Stimulated activated CD8-positive, alpha-beta memory T cell treated with anti-CD3 and anti-CD28 coated beads, Interleukin-15, amount 100 ng/mL, for 4 hours (primary cell): ENCODE data around the gene RANGRF.

ENCODE experiments used
- DNase-seq, 2 donors: peaks; one replicate each; pipeline ENCODE4 v3.0.0-alpha.2; 2020; ENCODE audit warnings: low read depth in 2 of 2

The RANGRF gene

DNA sequence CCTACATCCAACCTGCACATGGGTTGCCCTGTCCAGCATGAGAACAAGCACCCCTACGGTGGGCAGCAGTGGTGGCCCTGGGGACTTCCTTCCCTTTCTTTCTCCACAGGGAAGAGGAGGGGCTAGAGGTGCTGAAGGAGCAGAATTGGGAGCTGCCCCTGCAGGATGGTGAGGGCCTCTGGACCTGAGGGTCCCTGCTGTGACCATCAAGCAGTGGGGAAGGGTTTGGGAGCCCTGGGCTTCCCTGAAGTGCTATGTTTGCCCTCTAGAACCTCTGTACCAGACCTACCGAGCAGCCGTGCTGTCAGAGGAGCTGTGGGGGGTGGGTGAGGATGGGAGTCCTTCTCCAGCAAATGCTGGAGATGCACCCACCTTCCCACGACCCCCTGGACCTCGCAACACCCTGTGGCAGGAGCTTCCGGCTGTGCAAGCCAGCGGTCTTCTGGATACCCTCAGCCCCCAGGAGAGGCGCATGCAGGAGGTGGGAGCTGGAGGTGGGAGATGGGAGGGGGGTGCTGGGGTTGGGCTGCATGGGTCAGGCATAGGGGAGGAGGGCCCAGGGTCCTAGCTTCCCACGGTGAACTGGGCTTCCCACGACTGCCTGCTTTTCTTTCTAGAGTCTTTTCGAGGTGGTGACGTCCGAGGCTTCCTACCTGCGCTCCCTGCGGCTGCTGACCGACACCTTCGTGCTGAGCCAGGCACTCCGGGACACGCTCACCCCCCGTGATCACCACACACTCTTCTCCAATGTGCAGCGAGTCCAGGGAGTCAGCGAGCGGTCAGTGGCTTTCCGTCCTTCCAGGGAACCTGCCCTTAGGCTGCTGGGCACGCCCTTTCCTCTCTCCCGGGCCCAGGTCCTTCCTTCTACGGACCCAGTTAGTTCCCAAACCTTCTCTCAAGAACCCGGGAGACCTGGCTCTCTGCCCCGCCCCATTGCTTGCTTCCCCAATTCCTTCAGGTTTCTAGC lies 26.6 kb downstream of the RANGRF start:
- DNase-seq = no peak

DNA sequence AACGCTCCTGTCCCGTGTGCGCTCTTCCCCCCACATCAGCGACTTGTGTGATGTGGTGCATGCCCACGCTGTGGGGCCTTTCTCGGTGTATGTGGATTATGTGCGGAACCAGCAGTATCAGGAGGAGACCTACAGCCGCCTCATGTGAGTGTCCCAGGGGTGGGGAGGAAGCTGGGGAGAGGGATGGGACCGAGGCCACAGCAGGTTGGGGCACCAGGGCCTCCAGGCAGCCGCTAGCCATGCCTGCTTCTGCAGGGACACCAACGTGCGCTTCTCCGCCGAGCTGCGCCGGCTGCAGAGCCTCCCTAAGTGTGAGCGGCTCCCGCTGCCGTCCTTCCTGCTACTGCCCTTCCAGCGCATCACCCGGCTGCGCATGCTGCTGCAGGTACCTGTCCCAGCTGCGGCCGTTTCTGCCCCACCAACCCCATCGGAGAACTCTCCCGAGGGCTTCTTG lies 27.3 kb downstream of the RANGRF start:
- no peak for DNase-seq

DNA sequence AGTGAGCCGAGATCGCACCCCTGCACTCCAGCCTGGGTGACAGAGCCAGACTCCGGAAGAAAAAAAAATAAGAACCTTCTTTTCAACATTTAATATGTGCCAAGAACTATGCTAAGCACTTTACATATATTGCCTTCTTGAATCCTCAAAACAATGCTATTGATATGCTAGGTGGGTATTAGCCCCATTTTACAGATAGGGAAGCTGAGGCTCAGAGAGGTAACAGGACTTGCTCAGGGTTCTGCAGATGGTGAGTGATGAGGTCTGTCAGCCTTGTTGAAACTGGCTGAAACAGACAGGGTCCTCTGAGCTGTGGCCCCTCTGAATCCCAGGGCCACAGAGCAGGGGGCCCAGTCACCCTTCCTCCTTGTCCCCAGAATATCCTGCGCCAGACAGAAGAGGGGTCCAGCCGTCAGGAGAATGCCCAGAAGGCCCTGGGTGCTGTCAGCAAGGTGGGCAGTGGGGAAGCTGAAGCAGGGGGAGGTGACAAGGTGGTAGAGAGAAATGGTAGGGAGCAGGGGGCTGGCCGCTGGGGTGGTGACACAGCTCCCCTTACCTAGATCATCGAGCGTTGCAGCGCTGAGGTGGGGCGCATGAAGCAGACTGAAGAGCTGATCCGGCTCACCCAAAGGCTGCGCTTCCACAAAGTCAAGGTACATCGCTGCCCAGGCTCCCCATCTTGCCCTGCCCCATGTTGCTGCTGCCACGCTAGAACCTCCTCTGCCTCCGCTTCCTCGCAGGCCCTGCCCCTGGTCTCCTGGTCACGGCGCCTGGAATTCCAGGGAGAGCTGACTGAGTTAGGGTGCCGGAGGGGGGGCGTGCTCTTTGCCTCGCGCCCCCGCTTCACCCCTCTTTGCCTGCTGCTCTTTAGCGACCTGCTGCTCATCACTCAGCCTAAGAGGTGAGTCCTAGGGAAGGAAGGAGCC lies 29.8 kb downstream of the RANGRF start:
- DNase-seq = no peak

DNA sequence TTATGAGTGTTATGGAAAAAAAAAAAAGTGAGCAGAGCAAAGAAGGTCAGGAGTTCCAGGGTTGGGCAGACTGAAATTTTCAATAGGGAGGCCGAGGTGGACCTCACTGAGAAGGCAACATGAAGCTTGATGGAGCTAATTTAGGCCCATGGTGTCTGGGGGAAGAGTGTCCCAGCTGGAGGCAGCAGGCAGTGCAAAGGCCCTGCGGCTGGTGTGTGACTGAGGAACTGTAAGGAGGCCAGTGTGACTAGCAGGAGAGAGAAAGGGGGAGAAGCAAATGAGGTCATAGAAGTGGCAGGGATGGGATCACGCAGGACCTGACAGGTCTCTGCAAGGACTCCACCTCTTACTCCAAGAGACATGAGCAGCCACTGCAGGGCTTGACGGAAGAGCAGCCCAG lies 31.8 kb downstream of the RANGRF start:
- no peak for DNase-seq

DNA sequence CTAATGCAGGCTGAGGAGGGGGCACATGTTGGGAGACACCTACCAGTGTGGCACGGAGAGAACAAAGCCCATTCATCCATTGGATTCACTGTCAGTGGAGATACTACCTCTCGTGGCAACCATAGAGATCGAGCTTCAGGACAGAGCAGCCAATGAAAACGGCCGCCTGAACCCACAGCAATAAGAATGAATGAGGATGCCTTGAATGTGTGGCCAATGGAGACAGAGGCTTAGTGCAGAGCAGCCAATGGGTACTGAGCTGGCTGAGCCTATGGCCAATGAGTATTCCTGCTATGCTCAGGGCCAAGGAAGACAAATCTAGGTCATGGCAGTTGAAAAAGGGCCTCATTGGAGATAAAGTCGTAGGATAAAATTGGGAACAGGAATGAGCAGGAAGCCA lies 32.5 kb downstream of the RANGRF start:
- no peak for DNase-seq

DNA sequence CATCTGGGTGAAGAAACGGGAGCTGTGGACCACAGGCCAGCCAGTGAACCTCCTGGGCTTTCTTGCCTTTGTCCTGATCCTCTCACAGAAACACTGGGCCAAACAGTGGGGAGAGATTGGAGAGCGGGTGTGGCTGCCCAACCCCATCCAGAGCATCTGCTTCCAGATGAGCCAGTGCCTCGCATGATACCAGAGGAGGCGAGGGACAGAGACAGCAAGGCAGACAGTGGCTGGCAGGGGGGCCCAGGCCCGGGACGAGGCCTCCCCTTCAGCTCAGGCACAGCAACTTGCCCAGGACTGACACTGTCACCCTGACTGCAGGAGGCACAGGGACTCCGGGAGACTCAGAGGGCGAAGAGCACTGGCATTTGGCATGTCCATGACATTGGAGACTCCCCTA lies 33.6 kb downstream of the RANGRF start:
- DNase-seq = no peak

DNA sequence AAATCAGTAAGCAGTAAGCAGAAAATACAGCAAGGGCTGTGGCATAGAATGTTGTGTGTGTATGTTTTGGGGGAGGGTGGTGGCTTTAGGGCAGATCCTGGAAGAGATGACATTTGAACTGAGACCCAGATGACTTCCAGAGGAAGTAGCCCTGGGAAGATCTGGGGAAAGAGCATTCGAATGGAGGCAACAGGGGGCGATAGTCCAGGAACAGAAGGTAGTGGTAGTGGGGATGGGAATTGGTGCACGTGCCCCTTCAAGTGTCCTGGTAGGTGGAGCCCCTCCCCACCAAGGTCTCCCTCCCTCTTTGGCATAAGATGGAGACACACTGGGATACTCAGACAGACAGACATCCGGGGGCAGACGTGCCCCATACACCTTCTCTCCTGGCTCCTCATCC lies 35.7 kb downstream of the RANGRF start:
- DNase-seq = no peak

DNA sequence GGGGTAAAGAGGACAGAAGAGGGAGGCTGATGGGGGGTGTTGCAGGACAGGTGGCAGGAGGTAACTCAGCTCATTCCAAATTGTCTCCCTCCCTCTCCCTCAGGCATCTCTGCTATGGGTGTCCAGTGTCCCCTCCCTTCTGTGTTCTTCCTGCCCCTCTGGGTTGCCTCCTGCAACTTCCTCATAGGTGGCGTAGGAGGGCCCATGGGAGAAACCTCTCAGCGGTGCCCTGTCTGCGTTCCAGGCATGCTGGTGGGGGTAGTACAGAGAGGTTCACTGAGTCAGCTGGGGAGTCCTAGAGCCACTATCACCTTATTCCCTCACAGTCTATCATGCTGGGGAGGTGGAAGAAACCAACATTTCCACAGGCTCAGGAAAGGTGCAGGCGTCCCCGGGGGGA lies 36.5 kb downstream of the RANGRF start:
- DNase-seq = no peak

DNA sequence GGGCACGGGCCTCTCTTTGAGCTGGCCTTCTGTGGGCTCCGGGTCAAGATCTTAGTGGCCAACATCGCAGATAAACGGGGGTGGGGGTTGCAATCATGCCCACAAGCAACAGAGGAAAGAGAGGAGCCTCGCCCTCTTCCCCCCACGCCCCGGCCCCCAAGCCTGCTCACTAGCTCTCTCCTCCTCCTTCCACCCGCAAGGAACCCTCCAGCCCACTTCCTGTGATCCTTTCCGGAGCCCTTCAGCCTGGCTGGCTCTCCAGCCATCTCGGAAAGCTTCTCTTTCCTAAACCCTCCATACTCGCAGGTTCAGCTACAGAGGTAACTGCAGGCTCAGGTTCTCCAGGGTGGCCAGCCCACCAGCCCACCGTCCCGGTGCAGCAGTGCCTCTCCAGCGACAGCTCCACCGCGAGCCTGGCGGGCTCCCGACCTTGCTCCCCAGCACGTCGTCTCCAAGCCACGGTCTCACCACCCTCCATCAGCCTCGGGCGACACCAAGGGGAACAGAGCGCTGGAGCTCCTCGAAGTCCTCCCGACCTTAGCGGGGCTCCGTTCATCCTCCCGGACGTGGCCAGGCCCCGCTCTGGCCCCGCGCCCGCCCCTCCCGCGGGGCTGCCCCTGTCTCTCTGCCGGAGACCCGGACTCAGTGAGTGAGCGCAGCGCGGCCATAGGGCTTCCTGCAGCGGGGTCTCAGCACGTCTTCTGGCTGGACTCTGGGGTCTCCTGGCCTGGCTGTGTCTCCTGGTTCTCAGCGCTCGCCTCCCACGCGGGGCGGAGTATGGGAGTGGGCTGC lies 38.2 kb downstream of the RANGRF start:
- DNase-seq = no peak

DNA sequence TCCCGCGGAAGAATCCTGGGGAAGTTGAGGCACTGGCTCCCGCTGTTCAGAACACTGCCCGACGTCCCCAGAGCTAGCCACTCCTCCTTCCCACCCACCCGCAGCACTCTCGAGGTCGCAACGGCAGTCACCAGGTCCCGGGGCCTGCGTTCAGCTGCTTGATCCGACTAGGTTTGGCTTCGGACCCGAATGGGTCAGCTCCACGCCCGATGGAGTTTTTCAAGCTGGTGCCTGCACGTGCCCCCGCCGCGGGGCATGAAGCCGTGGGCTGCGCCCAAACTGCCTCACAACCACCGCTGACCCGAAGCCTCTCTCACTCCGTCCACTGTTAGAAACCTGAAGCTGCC lies 38.8 kb downstream of the RANGRF start:
- DNase-seq = no peak

DNA sequence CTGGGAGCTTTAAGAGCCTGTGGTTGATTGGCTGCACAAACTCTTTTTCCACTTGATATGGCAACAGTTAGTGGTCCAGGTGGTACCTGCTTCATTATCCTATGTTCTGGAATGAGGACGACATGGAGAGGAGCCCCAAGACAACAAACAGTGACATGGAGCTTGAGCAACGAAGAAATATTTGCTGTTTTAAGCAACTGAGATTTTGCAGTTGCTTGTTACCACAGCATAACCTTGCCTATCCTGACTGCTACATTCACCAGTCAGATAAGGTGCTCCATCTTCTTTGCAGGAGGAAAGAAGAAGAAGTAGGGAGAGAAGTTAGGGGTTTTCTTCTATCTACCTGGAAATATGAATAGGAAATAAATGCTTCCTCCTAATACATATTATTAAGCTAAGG lies 43.7 kb downstream of the RANGRF start:
- no peak for DNase-seq

DNA sequence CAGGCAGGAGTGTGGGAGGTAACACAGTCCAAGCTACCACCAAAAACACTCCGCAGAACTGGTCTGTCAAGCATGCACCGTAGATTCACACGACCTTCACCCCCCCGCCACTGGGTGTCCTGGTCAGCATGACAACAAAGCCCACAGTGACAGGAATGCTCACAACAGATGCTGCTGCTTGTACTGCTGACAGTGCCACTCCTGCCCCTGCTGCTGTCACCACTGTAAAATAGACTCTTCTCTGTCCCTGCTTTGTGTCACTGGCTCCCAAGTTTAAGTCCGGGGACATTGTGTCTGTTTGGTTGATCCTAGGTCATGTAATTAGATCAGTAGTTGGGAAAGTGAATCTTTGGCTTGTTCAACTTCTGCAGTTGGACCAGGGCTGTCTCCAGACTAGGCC lies 44.2 kb downstream of the RANGRF start:
- no peak for DNase-seq

DNA sequence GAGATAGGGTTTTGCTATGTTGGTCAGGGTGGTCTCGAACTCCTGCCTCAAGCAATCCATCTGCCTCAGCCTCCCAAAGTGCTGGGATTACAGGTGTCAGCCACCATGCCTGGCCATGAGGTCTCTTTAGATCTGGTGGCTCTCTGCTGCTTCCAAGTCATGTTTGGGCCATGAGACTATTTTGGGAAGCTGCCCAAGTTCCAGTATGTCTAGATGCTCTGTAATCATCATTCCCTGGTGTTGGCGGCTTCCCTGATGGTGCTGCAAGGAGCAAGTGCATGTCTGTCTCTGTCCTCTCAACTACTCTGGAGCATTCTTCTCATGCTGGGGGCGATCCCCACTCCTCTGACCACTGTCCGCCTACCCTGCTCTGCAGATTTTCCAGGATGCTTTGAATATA lies 44.8 kb downstream of the RANGRF start:
- DNase-seq = no peak

DNA sequence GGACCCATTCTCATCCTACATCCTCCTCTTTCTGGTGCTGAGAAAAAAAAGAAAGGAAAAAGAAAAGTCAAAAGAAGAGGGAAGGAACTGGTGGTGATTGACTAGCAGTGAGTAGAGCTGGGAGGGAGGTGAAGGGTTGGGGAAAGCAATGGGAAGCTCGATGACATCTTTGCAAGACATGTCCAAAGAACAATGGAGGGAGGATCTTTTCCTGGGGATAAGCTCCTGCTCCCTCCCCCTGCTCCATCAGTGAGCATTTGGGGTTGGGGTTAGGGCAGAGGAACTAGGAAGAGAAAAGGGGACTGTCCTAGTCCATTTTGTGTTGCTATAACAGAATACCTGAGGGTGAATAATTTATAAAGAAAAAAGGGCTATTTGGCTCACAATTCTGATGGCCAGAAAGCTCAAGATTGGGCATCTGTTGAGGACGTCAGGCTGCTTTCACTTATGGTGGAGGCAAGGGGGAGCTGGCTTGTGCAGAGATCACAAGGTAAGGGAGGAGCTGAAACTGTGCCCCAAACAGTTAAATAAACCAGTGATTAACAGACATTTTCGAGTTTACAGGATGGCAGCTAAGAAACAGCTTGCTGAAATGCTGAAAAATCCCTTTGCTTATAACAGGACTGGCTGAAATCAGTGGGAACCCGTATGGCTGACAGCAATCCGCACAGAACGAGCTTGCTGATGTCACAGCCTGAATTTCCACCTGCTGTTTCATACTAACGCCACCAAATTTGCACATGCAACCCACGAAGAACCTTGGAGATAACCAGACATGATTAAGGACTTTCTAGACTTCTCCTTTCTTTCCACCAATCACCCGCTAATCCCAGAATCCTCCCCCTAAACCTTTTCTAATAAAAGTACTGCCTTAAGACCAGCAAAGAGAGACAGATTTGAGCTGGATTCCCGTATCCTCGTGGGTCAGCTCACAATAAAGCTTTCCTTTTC lies 49.6 kb downstream of the RANGRF start:
- no peak for DNase-seq

DNA sequence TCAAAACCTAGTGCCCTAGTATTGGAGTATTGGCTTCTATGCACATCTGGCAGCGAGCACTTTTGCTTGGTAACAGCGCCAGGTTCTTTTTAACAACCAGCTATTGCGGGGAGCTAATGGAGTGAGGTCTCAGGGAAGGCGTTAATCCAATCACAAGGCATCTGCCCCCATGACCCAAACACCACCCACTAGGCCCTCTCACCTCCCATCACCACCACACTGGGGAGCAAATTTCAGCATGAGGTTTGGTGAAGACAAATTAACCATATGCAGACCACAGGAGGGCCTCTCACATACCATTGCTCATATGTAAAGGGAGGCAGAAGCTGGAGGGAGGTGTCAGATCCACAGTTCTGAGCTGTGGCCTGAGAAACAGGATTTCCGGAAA lies 50.3 kb downstream of the RANGRF start:
- no peak for DNase-seq

DNA sequence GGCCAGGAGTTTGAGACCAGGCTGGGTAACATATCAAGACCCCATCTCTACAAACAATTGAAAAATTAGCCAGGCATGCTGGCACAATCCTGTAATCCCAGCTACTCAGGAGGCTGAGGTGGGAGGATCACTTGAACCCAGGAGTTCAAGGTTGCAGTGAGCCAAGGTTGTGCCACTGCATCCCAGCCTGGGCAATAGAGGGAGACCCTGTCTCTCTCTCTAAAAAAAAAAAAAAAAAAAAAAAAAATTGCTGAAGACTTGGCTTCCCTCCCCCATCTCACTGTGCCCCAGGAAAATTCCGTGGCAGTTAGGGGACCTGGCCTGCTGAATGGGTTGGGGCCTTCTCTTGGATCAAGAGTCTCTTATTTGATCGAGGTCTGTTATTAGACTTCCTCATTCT lies 51.1 kb downstream of the RANGRF start, which contains the start of gene ODF4:
TSS of gene ODF4 (plus strand) at position 301 of the 400 bp plus-strand sequence. CDS start 212 bp downstream, outside the sequence.
- DNase-seq = no peak
